ENCODE measurements around the gene BPIFB6. TPM values are rescaled to one million over a fixed set of nuclear protein-coding genes. Genes with fewer than 3 reads are reported as not detected.

Gene BPIFB6
- total and polyA plus RNA-seq, 10 of the 15 experiments (the other 5 are each of a cell fraction or from before 2014, with no cell fraction given), result not detected

DNA sequence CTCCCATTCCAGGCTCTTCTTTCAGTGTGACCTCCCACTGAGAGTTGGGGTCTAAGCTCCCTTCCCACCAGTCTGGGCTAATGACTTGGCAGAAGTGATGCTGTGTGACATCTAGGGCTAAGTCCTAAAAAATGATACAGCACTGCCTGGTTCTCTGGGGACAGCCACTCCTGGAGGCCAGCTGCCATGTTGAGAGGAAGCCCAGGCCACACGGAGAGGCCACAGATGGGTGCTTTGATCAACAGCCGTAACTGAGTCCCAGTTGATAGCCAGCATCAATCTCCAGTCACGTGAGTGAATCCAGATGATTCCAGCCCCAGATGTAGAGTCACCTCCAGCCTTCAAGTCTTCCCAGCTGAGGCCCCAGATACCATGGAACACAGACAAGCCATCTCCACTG lies 41.0 kb upstream of the BPIFB6 start:
- Histone ChIP-seq H3K36me3 (ENCODE audit: control insufficient read depth in 2 of 2, insufficient read depth in 2 of 2, low read length in 1 of 2) (no peaks in the 10 kb centered on the region), H3K79me2 (ENCODE audit: control insufficient read depth, insufficient read depth, low read length) (no peaks in the 10 kb centered on the region), H3K9ac (ENCODE audit: control insufficient read depth, insufficient read depth, low read length) (no peak overlapping the region), H3K4me2 (ENCODE audit: control insufficient read depth, insufficient read depth) (no peak overlapping the region), H2AFZ (ENCODE audit: control insufficient read depth, low read depth, low read length) (no peak overlapping the region), H3K27ac (ENCODE audit: control insufficient read depth, insufficient read depth) (no peak overlapping the region), H3K4me3 (no peak overlapping the region), H3K4me1 (ENCODE audit: control insufficient read depth, insufficient read depth, low read length) (no peaks in the 10 kb centered on the region), H3K27me3 (replicated peaks in 1 of 2; ENCODE audit: control insufficient read depth in 2 of 2, insufficient read depth in 2 of 2, low read length in 1 of 2) (no peaks in the 10 kb centered on the region; a peak in 1 of 4 replicates), H3K9me3 (replicated peaks; ENCODE audit: control insufficient read depth, insufficient read depth, low read length) (no peaks in the 10 kb centered on the region), H4K20me1 (ENCODE audit: control insufficient read depth, insufficient read depth) (no peaks in the 10 kb centered on the region)
- intact Hi-C loops (cut with micrococcal nuclease; ENCODE audit: unreplicated experiment), result no loop called here
- DNase-seq (ENCODE audit: low read depth, low spot score), result no peak
- ChIA-PET POLR2A (no interaction called here), SMC1A (ENCODE audit: uncharacterized antibody, unreplicated experiment) (no interaction called here), RAD21 (ENCODE audit: unreplicated experiment) (no interaction called here), CTCF (interaction anchor here (0.6 kb wide), 2 partner anchors 138 to 1914 kb away, joined by 3 to 4 read pairs; no protein-coding TSS in a partner anchor)
- no peak for FAIRE-seq
- ATAC-seq, result no peak
- WGBS (ENCODE audit: insufficient coverage, insufficient replicate concordance, low lambda C conversion rate, missing lambda C conversion rate), result 40% methylated on average over 3 of the region's 3 CpGs
- in situ Hi-C loops (cut with MboI), result no loop called here
- TF ChIP-seq GATAD2B (conservative IDR thresholded peaks at IDR 0.05; ENCODE audit: low read depth) (no peak), NFYB (IDR thresholded peaks at IDR 0.05; ENCODE audit: insufficient read depth, low read depth, low read length) (no peak), ZBTB11 (CRISPR knock-in tag; IDR thresholded peaks at IDR 0.05) (no peak)
- no TSS peak for BruUV-seq (replicated peaks)

GRCh38 chr20:32991383-32991782 lies 40.1 kb upstream of the BPIFB6 start:
- Histone ChIP-seq H3K9me3 (replicated peaks; ENCODE audit: control insufficient read depth, insufficient read depth, low read length) (no peaks in the 10 kb centered on the region), H3K27me3 (replicated peaks in 1 of 2; ENCODE audit: control insufficient read depth in 2 of 2, insufficient read depth in 2 of 2, low read length in 1 of 2) (no peaks in the 10 kb centered on the region; a peak in 1 of 4 replicates), H2AFZ (ENCODE audit: control insufficient read depth, low read depth, low read length) (no peak overlapping the region), H4K20me1 (ENCODE audit: control insufficient read depth, insufficient read depth) (no peaks in the 10 kb centered on the region), H3K79me2 (ENCODE audit: control insufficient read depth, insufficient read depth, low read length) (no peaks in the 10 kb centered on the region), H3K9ac (ENCODE audit: control insufficient read depth, insufficient read depth, low read length) (no peak overlapping the region), H3K4me2 (ENCODE audit: control insufficient read depth, insufficient read depth) (no peak overlapping the region), H3K4me3 (no peak overlapping the region), H3K27ac (ENCODE audit: control insufficient read depth, insufficient read depth) (no peak overlapping the region), H3K36me3 (ENCODE audit: control insufficient read depth in 2 of 2, insufficient read depth in 2 of 2, low read length in 1 of 2) (no peaks in the 10 kb centered on the region), H3K4me1 (ENCODE audit: control insufficient read depth, insufficient read depth, low read length) (no peaks in the 10 kb centered on the region)
- ATAC-seq (no peak), FAIRE-seq (no peak), DNase-seq (ENCODE audit: low read depth, low spot score) (no peak)
- intact Hi-C loops (cut with micrococcal nuclease; ENCODE audit: unreplicated experiment) (no loop called here), in situ Hi-C loops (cut with MboI) (no loop called here)
- ChIA-PET CTCF (no interaction called here), POLR2A (no interaction called here), RAD21 (ENCODE audit: unreplicated experiment) (no interaction called here), SMC1A (ENCODE audit: uncharacterized antibody, unreplicated experiment) (no interaction called here)
- BruUV-seq (replicated peaks), result no TSS peak
- 4% methylated on average over 3 of the region's 3 CpGs for WGBS (ENCODE audit: insufficient coverage, insufficient replicate concordance, low lambda C conversion rate, missing lambda C conversion rate)
- TF ChIP-seq MEF2A (IDR thresholded peaks at IDR 0.05; ENCODE audit: insufficient read depth, low read depth, low read length) (no peak), POLR2AphosphoS5 (IDR thresholded peaks at IDR 0.05; ENCODE audit: low read length) (no peak), NR2F1 (conservative IDR thresholded peaks at IDR 0.05) (no peak), EED (IDR thresholded peaks at IDR 0.05; ENCODE audit: low read depth) (no peak)
- TF ChIP-seq, protein P1, sequence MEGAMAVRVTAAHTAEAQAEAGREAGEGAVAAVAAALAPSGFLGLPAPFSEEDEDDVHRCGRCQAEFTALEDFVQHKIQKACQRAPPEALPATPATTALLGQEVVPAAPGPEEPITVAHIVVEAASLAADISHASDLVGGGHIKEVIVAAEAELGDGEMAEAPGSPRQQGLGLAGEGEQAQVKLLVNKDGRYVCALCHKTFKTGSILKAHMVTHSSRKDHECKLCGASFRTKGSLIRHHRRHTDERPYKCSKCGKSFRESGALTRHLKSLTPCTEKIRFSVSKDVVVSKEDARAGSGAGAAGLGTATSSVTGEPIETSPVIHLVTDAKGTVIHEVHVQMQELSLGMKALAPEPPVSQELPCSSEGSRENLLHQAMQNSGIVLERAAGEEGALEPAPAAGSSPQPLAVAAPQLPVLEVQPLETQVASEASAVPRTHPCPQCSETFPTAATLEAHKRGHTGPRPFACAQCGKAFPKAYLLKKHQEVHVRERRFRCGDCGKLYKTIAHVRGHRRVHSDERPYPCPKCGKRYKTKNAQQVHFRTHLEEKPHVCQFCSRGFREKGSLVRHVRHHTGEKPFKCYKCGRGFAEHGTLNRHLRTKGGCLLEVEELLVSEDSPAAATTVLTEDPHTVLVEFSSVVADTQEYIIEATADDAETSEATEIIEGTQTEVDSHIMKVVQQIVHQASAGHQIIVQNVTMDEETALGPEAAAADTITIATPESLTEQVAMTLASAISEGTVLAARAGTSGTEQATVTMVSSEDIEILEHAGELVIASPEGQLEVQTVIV (IDR thresholded peaks at IDR 0.05; ENCODE audit: borderline replicate concordance, partially characterized antibody), result no peak

Measured in GM12878 (cell line).